HK-2 (cell line): ENCODE results near the gene SCYGR4.
"Not testable (repeated sequence)": the region's sequence is repeated elsewhere in the genome, so short reads cannot be mapped to it uniquely, and the experiment has no call there.

Experiments
- DNase-seq: peaks from one replicate; pipeline ENCODE4 v3.0.0-alpha.2; 2018; ENCODE audit not compliant: unreplicated experiment

Gene SCYGR4

DNA sequence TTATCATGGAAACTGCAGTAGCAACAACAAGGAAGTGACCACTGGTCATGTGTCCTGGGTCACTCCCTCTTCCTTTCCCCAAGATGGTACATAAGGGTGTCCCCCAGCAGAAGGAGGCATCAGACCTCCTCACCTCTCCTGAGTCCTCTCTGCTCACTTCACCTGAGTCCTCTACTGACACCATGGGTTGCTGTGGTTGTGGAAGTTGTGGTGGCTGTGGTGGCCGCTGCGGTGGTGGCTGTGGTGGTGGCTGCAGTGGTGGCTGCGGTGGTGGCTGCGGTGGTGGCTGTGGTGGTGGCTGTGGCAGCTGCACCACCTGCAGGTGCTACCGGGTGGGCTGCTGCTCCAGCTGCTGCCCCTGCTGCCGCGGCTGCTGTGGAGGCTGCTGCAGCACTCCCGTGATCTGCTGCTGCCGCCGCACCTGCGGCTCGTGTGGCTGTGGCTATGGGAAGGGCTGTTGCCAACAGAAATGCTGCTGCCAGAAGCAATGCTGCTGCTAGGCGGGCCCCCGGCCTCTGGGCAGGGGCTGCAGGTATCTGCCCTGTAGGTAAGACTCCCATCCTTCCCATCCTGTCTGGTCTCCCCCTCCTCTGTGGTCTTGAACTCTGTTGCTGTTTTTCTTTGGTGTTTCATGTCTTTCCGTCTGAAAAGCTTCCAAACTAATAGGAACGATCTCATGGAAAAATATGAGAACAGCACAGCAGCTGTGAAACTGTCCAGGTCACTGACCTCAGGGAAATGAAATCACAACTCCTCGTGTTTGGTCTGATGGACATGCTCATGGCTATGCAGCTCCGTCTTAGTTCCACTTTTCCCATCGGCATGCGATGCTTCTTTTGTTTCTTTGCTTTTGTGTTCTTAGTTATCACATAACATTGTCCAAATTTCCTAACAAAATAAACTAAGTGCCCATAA is at the start of gene SCYGR4:
SCYGR4 (plus strand) TSS at position 183 of the 915 bp plus-strand sequence; CDS start at position 183, 0 bp downstream.
- no peak for DNase-seq

GRCh38 chr2:227568852-227569169 is 48.5 kb upstream of the SCYGR4 start:
- no peak for DNase-seq

- DNase-seq: no peak
These were observed 46.7 kb upstream of the SCYGR4 start for GRCh38 chr2:227570615-227571014.

DNA sequence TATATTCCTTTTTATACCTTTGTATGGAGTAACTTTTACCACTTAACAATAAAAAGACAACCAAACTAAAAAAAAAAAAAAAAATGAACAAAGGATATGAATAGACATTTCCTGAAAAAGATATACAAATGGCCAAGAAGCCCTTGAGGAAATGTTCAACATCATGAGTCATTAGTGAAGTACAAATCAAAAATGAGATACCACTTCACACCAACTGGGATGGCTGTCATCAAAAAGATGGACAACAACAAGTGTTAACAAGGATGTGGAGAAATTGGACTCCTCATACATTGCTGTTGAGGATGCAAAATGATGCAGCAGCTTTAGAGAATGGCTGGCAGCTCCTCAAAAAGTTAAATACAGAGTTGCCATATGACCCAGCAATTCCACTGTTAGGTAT is 41.2 kb upstream of the SCYGR4 start:
- no peak for DNase-seq

- DNase-seq: no peak
These were observed 40.5 kb upstream of the SCYGR4 start for GRCh38 chr2:227576812-227577211.

- DNase-seq: no peak
These were observed 39.7 kb upstream of the SCYGR4 start for GRCh38 chr2:227577555-227577954.

- DNase-seq: no peak
These were observed 38.7 kb upstream of the SCYGR4 start for GRCh38 chr2:227578642-227579041.

GRCh38 chr2:227579791-227580190 is 37.5 kb upstream of the SCYGR4 start:
- DNase-seq: no peak

DNA sequence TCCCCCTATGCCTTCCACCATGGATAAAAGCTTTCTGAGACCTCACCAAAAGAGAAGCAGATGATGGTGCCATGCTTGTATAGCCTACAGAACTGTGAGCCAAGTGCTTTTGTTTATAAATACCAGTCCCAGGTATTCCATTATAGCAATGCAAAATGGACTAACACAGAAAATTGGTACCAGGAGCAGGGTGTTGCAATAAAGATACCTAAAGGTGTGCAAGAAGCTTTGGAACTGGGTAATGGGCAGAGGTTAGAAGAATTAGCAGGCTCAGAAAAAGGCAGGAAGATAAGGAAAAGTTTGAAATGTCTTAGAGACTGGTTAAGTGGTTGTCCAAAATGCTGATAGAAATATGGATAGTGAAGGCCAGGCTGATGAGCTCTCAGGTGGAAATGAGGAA is 34.9 kb upstream of the SCYGR4 start:
- DNase-seq: no peak

DNA sequence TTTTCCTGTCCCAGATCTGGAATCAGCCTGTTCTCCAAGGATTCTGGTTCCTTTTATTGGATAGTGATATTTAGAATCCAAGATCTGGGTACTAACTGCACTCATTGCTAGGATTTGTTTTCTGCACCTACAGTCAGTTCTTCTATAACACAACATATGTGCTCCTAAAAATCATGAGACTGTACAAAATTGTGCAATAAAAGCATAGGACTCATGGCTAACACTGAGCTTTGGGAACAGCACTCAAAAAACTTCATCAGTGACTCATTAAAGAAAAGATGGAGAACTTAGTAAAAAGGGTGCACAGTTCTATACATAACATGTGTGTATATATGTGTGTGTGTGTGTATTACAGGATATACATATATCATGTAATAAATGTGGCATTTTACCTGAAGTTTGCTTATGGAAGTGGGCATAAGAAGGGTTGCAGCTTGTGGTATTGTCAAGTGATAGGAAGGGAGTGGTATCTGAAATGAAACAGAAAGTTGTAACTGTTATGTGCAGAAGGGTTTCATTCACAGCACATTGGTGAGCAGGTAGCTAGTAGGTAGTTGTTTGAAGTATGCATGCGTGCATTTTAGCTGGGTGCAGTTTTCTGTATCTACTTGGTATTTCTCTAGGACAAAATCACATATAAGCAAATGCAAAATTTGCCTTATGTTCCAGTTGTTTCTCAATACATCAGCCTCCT is 24.5 kb upstream of the SCYGR4 start:
- no peak for DNase-seq

GRCh38 chr2:227595797-227596196 is 21.5 kb upstream of the SCYGR4 start:
- no peak for DNase-seq

- DNase-seq: no peak
These were observed 20.3 kb upstream of the SCYGR4 start for GRCh38 chr2:227597036-227597435.

DNA sequence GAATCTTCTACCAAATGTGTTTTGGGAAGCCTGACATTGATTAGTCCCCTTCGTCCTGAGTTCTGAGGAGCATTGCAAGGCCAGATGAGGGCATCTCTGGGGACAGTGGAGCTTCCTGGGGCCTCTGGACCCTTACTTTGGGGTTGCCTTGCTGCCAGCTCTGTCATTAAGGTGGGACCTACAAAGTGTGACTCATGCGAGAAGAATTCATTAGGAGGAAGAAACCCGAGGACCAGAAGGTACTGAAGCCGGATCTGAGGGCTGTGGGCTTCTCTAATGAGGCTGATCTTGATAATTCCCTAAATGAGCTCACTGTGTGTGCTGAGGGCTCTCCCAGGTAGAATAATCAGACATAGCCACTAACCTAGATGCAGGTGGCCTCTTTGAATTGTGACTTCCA is 19.3 kb upstream of the SCYGR4 start:
- no peak for DNase-seq

DNA sequence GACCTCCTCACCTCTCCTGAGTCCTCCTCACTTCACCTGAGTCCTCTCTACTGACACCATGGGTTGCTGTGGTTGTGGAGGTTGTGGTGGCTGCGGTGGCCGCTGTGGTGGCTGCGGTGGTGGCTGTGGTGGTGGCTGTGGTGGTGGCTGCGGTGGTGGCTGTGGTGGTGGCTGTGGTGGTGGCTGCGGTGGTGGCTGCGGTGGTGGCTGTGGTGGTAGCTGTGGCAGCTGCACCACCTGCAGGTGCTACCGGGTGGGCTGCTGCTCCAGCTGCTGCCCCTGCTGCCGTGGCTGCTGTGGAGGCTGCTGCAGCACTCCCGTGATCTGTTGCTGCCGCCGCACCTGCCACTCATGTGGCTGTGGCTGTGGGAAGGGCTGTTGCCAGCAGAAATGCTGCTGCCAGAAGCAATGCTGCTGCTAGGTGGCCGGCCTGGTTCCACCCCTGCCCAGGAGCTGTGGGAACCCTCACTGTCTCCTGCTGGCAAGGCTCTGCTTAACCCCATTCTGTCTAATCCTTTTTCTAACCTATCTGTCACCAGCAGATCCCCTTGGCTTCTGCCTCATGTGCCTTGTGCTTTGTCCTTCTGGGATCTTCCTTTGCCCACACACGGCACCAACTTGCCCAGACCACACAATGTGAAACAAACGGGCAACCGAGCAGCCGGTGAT is 18.3 kb upstream of the SCYGR4 start, which contains the start of gene SCYGR2:
SCYGR2 (plus strand) TSS at position 59 of the 669 bp plus-strand sequence; CDS start at position 59, 0 bp downstream.
- not testable (repeated sequence) for DNase-seq

- no peak for DNase-seq
These were observed 14.9 kb upstream of the SCYGR4 start for GRCh38 chr2:227602358-227602757.

GRCh38 chr2:227606476-227606875 is 10.8 kb upstream of the SCYGR4 start:
- DNase-seq: no peak

GRCh38 chr2:227607941-227608340 is 9.4 kb upstream of the SCYGR4 start:
- DNase-seq: no peak

- DNase-seq: no peak
These were observed 8.5 kb upstream of the SCYGR4 start for GRCh38 chr2:227608561-227609338.

DNA sequence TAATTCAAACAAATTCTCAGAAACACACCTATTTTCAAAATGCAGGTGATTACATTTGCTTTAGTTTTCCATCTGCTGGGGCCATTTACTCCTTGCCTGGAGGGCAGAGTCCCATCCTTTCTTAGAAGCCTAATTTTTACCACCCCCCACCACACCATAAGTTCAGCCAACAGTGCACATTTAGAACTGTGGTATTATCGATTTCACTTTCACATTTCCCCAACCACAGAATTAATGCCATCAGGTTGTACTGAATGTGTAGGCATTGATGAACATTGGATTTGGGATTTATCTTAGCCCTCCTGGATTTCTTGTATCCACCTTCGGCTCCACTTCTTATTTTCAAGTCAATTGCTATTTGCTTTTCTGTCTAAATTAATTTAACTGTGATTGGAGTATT is 7.2 kb upstream of the SCYGR4 start:
- DNase-seq: no peak

DNA sequence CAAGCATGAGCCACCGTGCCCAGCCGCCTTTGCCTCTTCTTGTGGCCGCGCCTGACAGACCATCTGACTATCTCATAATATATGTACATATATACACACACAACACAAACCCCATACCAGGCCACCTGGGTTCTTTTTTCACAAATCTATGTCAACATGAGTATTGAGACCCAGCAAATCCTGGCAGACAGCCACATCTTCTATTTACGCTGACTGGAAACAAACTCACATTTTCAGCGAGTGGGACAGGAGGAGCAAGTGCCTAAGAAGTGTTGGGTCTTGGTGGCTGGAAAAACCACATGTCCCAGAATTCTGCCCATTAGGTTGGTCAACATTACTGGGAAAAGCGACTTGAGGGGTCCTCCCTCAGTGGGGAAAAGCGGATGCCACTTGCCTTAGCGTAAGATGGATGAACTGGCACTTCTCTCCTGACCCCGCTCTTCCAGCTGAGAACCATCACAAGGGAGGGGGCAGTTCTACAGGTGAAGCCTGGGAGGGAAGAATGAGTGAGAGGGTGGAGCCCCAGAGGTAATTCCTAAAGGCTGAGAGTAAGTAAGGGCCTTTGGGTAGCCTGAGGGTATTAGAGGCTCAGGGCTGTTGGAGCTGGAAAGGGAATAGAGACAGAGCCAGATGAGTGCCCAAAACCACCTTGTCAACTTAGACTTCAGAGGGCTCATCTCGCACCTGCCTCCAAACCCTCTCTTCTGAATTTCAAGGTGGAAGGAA is 4.6 kb upstream of the SCYGR4 start:
- no peak for DNase-seq

GRCh38 chr2:227613272-227613660 is 4.0 kb upstream of the SCYGR4 start:
- DNase-seq: no peak
